B cell (primary cell): ENCODE results near the gene CTNNA3. TPM values are rescaled to one million over a fixed set of nuclear protein-coding genes. Genes with fewer than 3 reads are reported as not detected.

ENCODE experiments used
- ATAC-seq: fragments of 200-7000 bp; cut with Tn5 transposase; one replicate; pipeline ENCODE4 v1.10.0; 2021; ENCODE audit warnings: low read depth, mild to moderate bottlenecking, moderate number of reproducible peaks, moderate library complexity
- CTCF ChIA-PET: fragments of 350-600 bp; sonication (Branson Sonifier 250); formaldehyde crosslinking; loops from one replicate; lab custom pipeline; 2021; ENCODE audit warnings: antibody characterized with exemption, inconsistent platforms; lab: Charles Lee
- POLR2A ChIA-PET: fragments of 350-600 bp; sonication (Branson Sonifier 250); formaldehyde crosslinking; loops from one replicate; lab custom pipeline; 2021; ENCODE audit warnings: antibody characterized with exemption; lab: Charles Lee
- DNase-seq: peaks from one replicate; pipeline ENCODE4 v3.0.0; 2013
- H2AFZ ChIP-seq: 2 replicates; pipeline ENCODE4 v1.6.1; 2012; ENCODE audit warnings: mild to moderate bottlenecking, low read depth, low read length; ENCODE audit not compliant: insufficient read depth, poor library complexity, severe bottlenecking
- H3K27ac ChIP-seq, 2 donors: 1 replicate in 1 of 2; 2 replicates in 1 of 2; pipeline ENCODE4 v1.5.1; 2012 to 2013; ENCODE audit warnings: low read length in 2 of 2, mild to moderate bottlenecking in 2 of 2, moderate library complexity in 1 of 2
- H3K27me3 ChIP-seq, 4 experiments: fragments of 200-600 bp in 1 of 4; sonication (generic) in 1 of 4; replicated peaks in 1 of 4; 1 replicate in 2 of 4; 2 replicates in 2 of 4; pipeline versions ENCODE4 v1.6.1 to v1.7.0; 2013 to 2016; ENCODE audit warnings: low read length in 3 of 4, mild to moderate bottlenecking in 2 of 4, mixed read lengths in 1 of 4, moderate library complexity in 1 of 4; ENCODE audit not compliant: insufficient read depth in 4 of 4, control insufficient read depth in 3 of 4; ENCODE audit errors: control extremely low read depth in 1 of 4
- H3K36me3 ChIP-seq, 2 experiments: replicated peaks in 1 of 2; 1 replicate in 1 of 2; 2 replicates in 1 of 2; pipeline versions ENCODE4 v1.6.1 to v1.7.1; 2013; ENCODE audit warnings: low read length in 1 of 2; ENCODE audit not compliant: insufficient read depth in 2 of 2, control insufficient read depth in 1 of 2; ENCODE audit errors: control extremely low read depth in 1 of 2, extremely low read depth in 1 of 2
- H3K4me1 ChIP-seq, 2 donors: fragments of 200-600 bp in 1 of 2; sonication (generic) in 1 of 2; 1 replicate in 1 of 2; 2 replicates in 1 of 2; pipeline versions ENCODE4 v1.5.1 to v1.6.1; 2013 to 2017; ENCODE audit warnings: low read length in 2 of 2; ENCODE audit not compliant: control insufficient read depth in 2 of 2, insufficient read depth in 2 of 2
- H3K4me2 ChIP-seq: replicated peaks from 2 replicates; pipeline ENCODE3; 2012; ENCODE audit warnings: mild to moderate bottlenecking, low read depth, low read length; ENCODE audit not compliant: poor library complexity, severe bottlenecking
- H3K4me3 ChIP-seq, 5 experiments: fragments of 200-600 bp in 1 of 5; sonication (generic) in 1 of 5; 1 replicate in 3 of 5; 2 replicates in 2 of 5; pipeline versions ENCODE4 v1.5.1 to v1.7.0; 2011 to 2016; ENCODE audit warnings: low read length in 4 of 5, mild to moderate bottlenecking in 4 of 5, low read depth in 2 of 5, control low read depth in 1 of 5, moderate library complexity in 1 of 5; ENCODE audit not compliant: insufficient read depth in 1 of 5; ENCODE audit errors: control extremely low read depth in 1 of 5, extremely low read depth in 1 of 5
- H3K79me2 ChIP-seq: fragments of 200-600 bp; sonication (generic); one replicate; pipeline ENCODE4 v1.6.0; 2016; ENCODE audit warnings: low read length; ENCODE audit not compliant: control insufficient read depth, insufficient read depth
- H3K9ac ChIP-seq: fragments of 200-600 bp; sonication (generic); 2 replicates; pipeline ENCODE4 v1.6.1; 2017; ENCODE audit warnings: mild to moderate bottlenecking, low read length, moderate library complexity
- H3K9me3 ChIP-seq, 3 donors: one replicate each; pipeline versions ENCODE4 v1.6.1 to v1.7.1; 2013; ENCODE audit warnings: low read length in 2 of 3; ENCODE audit not compliant: control insufficient read depth in 2 of 3, insufficient read depth in 1 of 3; ENCODE audit errors: control extremely low read depth in 1 of 3
- H4K20me1 ChIP-seq: 2 replicates; pipeline ENCODE4 v1.6.0; 2012; ENCODE audit warnings: mild to moderate bottlenecking, low read length; ENCODE audit not compliant: insufficient read depth, control insufficient read depth, poor library complexity, severe bottlenecking
- H3K27ac Mint-ChIP-seq: one replicate; pipeline ENCODE4 v1.8.0; 2021; ENCODE audit warnings: mixed read lengths
- H3K27me3 Mint-ChIP-seq: one replicate; pipeline ENCODE4 v1.8.0; 2021; ENCODE audit warnings: mixed read lengths
- H3K4me1 Mint-ChIP-seq: one replicate; pipeline ENCODE4 v1.8.0; 2021; ENCODE audit warnings: mixed read lengths
- H3K4me3 Mint-ChIP-seq: one replicate; pipeline ENCODE4 v1.8.0; 2021; ENCODE audit warnings: mixed read lengths
- H3K9me3 Mint-ChIP-seq: one replicate; pipeline ENCODE4 v1.8.0; 2022; ENCODE audit warnings: mixed read lengths; ENCODE audit not compliant: insufficient read depth
- CTCF ChIP-seq: fragments of 200-600 bp; IDR thresholded peaks from one replicate; pipeline ENCODE4 v1.8.0; 2022; ENCODE audit warnings: antibody characterized with exemption, mild to moderate bottlenecking
- EZH2 ChIP-seq: IDR thresholded peaks from 2 replicates; pipeline ENCODE4 v1.6.1; 2012; ENCODE audit warnings: borderline replicate concordance, low read depth, mild to moderate bottlenecking, moderate library complexity, low read length; ENCODE audit not compliant: insufficient read depth, poor library complexity, severe bottlenecking
- WGBS: methylation state at CpG from one replicate; pipeline ENCODE4 v1.1.5; 2013; ENCODE audit warnings: missing lambda C conversion rate; ENCODE audit not compliant: insufficient coverage; 5-methylcytosine and 5-hydroxymethylcytosine counted together
- intact Hi-C: fragments of 100-400 bp; cut with micrococcal nuclease; formaldehyde crosslinking; loops from one replicate; pipeline ENCODE4 v1.10.0; 2022
- polyA plus RNA-seq: library from polyadenylated mRNA; depleted of rRNA; stranded (reverse); fragments of >200 nt; gene quantifications from 2 replicates; pipeline ENCODE4 v1.2.3, GENCODE V29; 2012
- total RNA-seq, 2 donors: library from RNA; stranded (reverse); fragments of 120-200 nt in 1 of 2; gene quantifications; 1 replicate in 1 of 2; 2 replicates in 1 of 2; pipeline versions ENCODE4 v1.2.3 to v1.2.4, GENCODE V29; 2013 to 2022

CTNNA3 gene
- total and polyA plus RNA-seq, 2 donors (not counting 1 experiment from before 2014, with no cell fraction given): 0.01 TPM; not detected in 1

GRCh38 chr10:66204838-66205237, 1491.2 kb downstream of the CTNNA3 start:
- no peak overlapping the region for H3K27ac ChIP-seq
- ChIA-PET POLR2A (no interaction called here), CTCF (no interaction called here)
- H3K27ac Mint-ChIP-seq: no peak overlapping the region
- no peak overlapping the region for H3K9ac ChIP-seq
- intact Hi-C loops: no loop called here
- no peak overlapping the region for H3K4me2 ChIP-seq
- no peak overlapping the region for H2AFZ ChIP-seq
- H3K27me3 ChIP-seq: no peaks in the 10 kb centered on the region
- no peak for TF ChIP-seq CTCF
- no peaks in the 10 kb centered on the region for H3K27me3 Mint-ChIP-seq
- DNase-seq (no peak), ATAC-seq (no peak)
- no peak overlapping the region for H3K4me3 ChIP-seq
- no peaks in the 10 kb centered on the region for H3K4me1 Mint-ChIP-seq
- H3K79me2 ChIP-seq: no peaks in the 10 kb centered on the region
- no peaks in the 10 kb centered on the region for H4K20me1 ChIP-seq
- H3K9me3 Mint-ChIP-seq: no peaks in the 10 kb centered on the region
- H3K9me3 ChIP-seq: no peaks in the 10 kb centered on the region
- H3K4me1 ChIP-seq: no peaks in the 10 kb centered on the region
- no peak overlapping the region for H3K4me3 Mint-ChIP-seq
- H3K36me3 ChIP-seq: no peaks in the 10 kb centered on the region

- Histone ChIP-seq H3K4me1 (no peaks in the 10 kb centered on the region), H3K36me3 (no peaks in the 10 kb centered on the region), H3K27me3 (no peaks in the 10 kb centered on the region), H3K4me2 (no peak overlapping the region), H3K79me2 (no peaks in the 10 kb centered on the region), H3K4me3 (no peak overlapping the region), H3K27ac (no peak overlapping the region), H3K9ac (no peak overlapping the region), H2AFZ (no peak overlapping the region), H4K20me1 (no peaks in the 10 kb centered on the region), H3K9me3 (no peaks in the 10 kb centered on the region)
- Mint-ChIP-seq H3K4me3 (no peak overlapping the region), H3K9me3 (no peaks in the 10 kb centered on the region), H3K27me3 (no peaks in the 10 kb centered on the region), H3K27ac (no peak overlapping the region), H3K4me1 (no peaks in the 10 kb centered on the region)
- ATAC-seq (no peak), DNase-seq (no peak)
- no peak for TF ChIP-seq CTCF
- no peak for TF ChIP-seq EZH2
- ChIA-PET CTCF (no interaction called here), POLR2A (no interaction called here)
- intact Hi-C loops: no loop called here
- 100% methylated on average over 2 of the region's 3 CpGs for WGBS
Measured at GRCh38 chr10:66202101-66202500, 1493.9 kb downstream of the CTNNA3 start.
